MM.1S (cell line): ENCODE data around the gene TEKT3.

Experiments used
- EZH2 ChIP-seq: fragments of 300-600 bp; sonication (generic); optimal IDR thresholded peaks from 2 replicates; pipeline ENCODE3; 2017; ENCODE audit warnings: low read depth, mild to moderate bottlenecking, antibody characterized with exemption, low read length, mixed read lengths
- EZH2phosphoT487 ChIP-seq: fragments of 300-600 bp; sonication (generic); IDR thresholded peaks from 2 replicates; pipeline ENCODE4 v1.6.1; 2018; ENCODE audit warnings: antibody characterized with exemption, low read length
- TF ChIP-seq, protein P1 (sequence below): fragments of 300-600 bp; sonication (generic); IDR thresholded peaks from 2 replicates; pipeline ENCODE4 v1.5.1; 2016; ENCODE audit warnings: antibody characterized with exemption, low read length, mixed read lengths

DNA sequence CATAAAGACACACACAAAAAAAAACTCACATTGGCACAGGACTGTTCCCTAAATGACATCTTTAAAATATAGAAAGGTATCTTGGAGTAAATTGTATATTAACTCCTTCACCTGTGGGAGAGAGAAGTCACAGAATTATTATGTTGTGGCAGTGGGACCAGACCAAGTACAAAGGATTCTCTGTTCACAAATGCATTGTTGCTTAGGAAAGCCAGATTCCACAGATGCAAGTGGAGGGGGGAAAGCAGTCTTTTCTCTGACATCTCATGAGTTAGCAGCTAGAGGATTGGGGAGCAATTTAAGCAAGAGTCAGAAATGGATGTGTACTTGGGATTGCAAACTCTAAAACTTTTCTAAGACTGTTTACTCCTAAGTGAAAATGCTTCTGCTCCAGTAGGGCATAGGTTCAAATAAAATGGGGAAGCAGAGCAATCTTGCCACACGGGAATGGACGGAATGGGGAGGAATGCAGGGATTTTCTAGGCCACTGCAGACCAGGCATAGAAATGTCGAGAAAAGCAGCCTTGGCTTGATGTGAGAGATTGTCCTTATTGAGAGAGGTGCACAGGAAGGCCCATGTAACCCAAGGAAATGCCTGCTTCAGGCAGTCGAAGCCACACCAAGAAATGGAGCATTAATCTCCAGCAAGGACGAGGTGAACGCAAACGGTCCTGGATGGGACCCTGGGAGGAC, 72.2 kb downstream of the TEKT3 start:
- TF ChIP-seq, protein P1, sequence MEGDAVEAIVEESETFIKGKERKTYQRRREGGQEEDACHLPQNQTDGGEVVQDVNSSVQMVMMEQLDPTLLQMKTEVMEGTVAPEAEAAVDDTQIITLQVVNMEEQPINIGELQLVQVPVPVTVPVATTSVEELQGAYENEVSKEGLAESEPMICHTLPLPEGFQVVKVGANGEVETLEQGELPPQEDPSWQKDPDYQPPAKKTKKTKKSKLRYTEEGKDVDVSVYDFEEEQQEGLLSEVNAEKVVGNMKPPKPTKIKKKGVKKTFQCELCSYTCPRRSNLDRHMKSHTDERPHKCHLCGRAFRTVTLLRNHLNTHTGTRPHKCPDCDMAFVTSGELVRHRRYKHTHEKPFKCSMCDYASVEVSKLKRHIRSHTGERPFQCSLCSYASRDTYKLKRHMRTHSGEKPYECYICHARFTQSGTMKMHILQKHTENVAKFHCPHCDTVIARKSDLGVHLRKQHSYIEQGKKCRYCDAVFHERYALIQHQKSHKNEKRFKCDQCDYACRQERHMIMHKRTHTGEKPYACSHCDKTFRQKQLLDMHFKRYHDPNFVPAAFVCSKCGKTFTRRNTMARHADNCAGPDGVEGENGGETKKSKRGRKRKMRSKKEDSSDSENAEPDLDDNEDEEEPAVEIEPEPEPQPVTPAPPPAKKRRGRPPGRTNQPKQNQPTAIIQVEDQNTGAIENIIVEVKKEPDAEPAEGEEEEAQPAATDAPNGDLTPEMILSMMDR, result no peak
- no peak for TF ChIP-seq EZH2
- TF ChIP-seq EZH2phosphoT487, result no peak
